ACHN (cell line): ENCODE results near the gene CLINT1.

ENCODE experiments used
- DNase-seq: peaks from one replicate; pipeline ENCODE4 v3.0.0-alpha.2; 2015
- in situ Hi-C: cut with HindIII; loops from 2 replicates; pipeline ENCODE4 v1.10.0; 2017; ENCODE audit warnings: low sequenced_read_pairs, low pct_ligation_motif_present, low pct_unique_long_range_greater_than_20kb

The CLINT1 gene

DNA sequence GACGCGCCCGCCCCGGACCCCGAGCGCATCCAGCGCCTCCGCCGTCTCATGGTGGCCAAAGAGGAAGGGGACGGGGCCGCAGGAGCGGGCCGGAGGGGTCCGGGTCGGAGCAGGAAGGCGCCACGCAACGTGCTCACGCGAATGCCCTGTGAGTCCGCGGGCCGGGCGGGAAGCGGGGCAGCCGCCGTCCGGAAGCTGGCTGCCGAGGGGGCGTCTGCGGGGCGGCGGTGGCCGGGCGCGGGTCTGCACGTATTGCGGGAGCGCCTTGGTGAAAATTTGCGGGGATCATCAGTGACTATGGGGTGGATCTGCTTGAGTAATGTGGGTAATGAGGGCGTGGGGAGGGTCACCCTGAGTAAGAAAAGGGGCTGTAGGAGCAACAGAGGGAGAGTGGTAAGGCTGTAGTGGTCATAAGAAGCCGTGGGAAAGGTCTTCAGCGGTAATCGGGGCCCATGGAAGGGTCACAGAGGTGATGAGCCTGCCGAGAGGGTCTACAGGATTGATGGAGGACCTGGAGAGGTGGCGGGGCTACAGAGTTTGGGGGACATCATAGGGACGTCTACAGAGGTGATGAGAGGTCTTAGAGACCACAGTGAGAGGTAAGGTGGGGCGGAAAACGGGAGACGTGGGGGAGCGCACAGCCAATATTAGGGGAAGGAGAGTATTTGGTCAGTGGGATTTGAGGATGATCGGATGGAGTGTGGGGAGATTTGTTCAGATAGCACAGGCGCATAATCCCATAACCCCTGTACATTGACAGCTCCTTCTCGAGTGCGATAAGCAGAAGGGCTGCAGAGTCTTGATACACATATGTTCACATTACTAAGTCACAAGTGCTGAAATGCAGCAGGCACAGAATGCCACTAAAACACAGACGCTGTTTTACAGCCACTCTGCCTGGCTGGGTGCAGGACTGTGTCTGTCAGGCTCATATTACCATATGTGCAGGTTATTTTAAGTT is 114.6 kb downstream of the CLINT1 start:
- peak; percentile 6 for DNase-seq
- in situ Hi-C loops, result no loop called here

DNA sequence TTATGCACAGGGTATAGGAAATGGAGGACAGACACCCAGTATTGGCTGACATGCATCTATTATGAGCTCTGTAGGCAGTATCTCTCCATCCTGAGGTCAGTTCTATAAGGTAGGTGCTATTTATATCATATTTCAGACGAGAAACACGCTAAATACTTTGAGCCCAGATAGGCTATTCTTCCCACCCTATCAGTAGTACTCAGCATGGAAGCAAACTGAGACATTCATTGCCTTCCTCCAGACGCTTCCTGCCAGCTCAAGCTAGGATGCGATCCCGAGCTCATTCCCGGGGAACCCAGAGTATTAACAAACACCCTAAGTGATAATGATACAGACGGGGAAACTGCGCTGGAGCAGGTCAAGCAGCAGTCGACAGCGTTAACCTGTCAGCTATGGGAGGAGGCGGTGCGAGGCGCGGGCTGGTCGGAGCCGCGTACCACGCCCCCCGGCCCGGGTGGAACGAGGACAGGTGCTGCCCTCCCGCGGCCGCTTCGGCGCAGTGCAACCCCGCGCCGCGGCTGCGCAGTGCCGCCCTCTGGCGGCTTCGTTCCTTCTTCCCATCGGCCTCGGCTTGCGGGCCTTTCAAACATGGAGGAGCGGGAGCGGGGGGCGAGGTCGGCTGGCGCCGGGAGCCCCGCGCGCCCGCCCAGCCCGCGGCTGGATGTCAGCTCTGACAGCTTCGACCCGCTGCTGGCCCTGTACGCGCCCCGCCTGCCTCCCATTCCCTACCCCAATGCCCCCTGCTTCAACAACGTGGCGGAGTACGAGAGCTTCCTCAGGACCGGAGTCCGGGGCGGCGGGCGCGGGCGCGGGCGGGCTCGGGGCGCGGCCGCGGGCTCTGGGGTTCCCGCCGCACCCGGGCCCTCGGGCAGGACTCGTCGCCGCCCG is 115.5 kb downstream of the CLINT1 start, which contains the start of gene LSM11:
LSM11 (plus strand) TSS at position 550 of the 888 bp plus-strand sequence; CDS start at position 589, 39 bp downstream.
- in situ Hi-C loops, result no loop called here
- DNase-seq, result peak; percentile 75

DNA sequence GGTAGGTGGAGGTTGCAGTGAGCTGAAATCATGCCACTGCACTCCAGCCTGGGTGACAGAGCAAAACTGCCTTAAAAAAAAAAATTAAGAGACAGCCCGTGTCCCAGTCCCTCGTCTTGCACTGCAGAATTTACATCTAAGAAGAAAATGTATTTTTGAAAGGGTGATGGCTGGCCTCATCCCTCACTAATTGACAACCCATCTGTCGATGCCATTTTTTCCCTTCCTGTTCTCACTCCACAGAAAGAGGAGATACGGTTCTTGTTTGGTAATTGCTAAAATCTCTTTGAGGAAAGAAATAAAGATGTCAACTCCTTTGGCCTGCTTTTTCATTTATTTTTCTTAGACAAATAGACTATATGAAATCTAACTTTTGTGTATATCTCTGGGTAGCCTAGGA is 117.8 kb downstream of the CLINT1 start:
- in situ Hi-C loops, result no loop called here
- no peak for DNase-seq

DNA sequence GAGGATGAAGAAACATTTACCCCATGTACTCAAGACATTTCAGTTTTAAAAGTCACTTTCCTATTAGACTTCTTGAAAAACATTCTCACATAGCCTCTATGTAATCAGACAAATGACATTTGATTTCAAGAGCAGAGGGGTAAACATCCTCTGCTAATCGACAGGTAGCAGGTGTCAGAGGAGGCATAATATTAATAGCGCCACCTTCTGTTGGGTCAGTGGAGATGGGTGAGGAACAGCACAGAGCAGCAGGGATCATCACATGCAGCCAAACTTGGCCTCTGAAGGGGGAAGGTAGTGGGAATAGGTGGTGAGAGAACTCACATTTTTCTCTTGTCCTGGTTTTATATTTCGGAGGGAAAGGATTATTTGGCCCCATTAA is 118.7 kb downstream of the CLINT1 start:
- peak; percentile 36 for DNase-seq
- in situ Hi-C loops, result no loop called here

DNA sequence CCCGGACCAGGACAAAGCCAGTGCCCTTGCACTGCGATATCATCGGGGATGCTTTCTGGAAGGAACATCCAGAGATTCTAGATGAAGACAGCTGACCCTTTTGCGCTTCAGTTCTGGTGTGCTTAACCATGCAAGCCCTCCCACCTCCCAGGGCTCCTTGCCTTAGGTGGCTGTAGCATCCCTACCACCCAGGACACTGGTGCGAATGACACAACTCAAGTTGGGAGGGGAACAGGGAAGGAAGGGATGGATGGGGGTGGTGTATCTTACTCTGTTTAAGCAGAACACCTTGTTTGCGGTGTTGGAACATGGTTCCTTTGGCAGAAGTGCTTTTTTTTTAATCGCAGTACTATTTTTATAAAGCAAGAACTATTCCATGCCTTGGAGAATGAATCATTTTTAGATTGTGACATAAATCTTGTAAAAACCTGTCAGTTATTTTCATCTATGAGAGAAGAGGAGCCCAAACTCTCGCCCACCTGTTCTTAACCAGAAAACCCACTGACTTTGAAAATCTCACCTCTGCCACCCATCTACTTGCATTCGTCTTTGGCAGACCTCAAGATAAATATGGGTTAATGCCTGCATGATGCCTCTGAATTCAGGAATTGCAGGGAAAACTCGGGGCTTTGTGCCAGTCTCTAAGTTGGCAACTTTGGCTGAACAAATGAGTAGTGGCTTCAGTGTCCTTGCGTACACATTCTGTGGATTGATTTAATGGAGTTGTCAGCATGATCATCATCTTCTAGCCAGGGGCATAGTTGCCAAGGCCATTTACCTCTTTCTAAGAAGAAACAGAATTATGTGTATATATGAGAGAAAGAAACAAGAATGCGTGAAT is 119.3 kb downstream of the CLINT1 start:
- in situ Hi-C loops, result no loop called here

DNA sequence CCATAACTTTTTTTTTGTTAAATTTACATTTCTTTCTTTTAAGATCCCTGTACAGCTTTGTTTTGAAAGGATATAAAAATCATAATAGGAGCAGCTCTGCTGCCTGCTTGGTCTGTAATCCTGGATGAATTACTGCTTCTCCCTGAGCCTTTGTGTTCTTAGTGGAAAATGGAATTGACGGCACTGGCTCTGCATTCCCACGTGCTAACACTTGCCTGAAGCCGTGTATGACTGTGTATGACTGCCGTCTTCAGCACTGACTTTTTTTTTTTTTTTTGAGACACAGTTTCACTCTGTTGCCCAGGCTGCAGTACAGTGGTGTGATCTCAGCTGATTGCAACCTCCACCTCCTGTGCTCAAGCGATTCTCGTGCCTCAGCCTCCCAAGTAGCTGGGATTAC is 123.0 kb downstream of the CLINT1 start:
- no peak for DNase-seq
- in situ Hi-C loops, result no loop called here

More for the DNA sequence above, 119.3 kb downstream of the CLINT1 start:
- DNase-seq, result no peak
